HFFc6 (cell line): ENCODE data around the gene FGF12. TPM values are rescaled to one million over a fixed set of nuclear protein-coding genes. Genes with fewer than 3 reads are reported as not detected.

Experiments
- DNase-seq: peaks from one replicate; pipeline ENCODE4 v3.0.0-alpha.2; 2018
- H3K27ac Mint-ChIP-seq: 2 replicates; pipeline ENCODE4 v1.8.0; 2020; ENCODE audit warnings: mild to moderate bottlenecking, mixed read lengths
- H3K27me3 Mint-ChIP-seq: 2 replicates; pipeline ENCODE4 v1.8.0; 2021; ENCODE audit warnings: mild to moderate bottlenecking, moderate library complexity, mixed read lengths; ENCODE audit not compliant: insufficient read depth
- H3K36me3 Mint-ChIP-seq: 2 replicates; pipeline ENCODE4 v1.8.0; 2021; ENCODE audit warnings: low read depth, mixed read lengths
- H3K4me1 Mint-ChIP-seq: 2 replicates; pipeline ENCODE4 v1.8.0; 2020; ENCODE audit warnings: low read depth, mixed read lengths
- H3K4me3 Mint-ChIP-seq: 2 replicates; pipeline ENCODE4 v1.8.0; 2020; ENCODE audit warnings: mild to moderate bottlenecking, moderate library complexity, mixed read lengths
- H3K9me3 Mint-ChIP-seq: 2 replicates; pipeline ENCODE4 v1.8.0; 2020; ENCODE audit warnings: mild to moderate bottlenecking, mixed read lengths
- total RNA-seq, 6 experiments: library from RNA; stranded (reverse); fragmentation: NEBNext Ultra II Directional; extraction: Animal tissue kit (Norgen Biotek cat#: 25700); gene quantifications; 2 replicates in 1 of 6; 3 replicates in 5 of 6; pipeline ENCODE4 v1.2.3, GENCODE V29; 2021
- TF ChIP-seq, protein P1 (sequence below): fragments of 200-600 bp; sonication (generic); IDR thresholded peaks from 2 replicates; pipeline ENCODE4 v1.5.0; 2021; ENCODE audit warnings: antibody characterized with exemption, mild to moderate bottlenecking

Gene FGF12
- total RNA-seq, 6 experiments from 2014 or later, result not detected

DNA sequence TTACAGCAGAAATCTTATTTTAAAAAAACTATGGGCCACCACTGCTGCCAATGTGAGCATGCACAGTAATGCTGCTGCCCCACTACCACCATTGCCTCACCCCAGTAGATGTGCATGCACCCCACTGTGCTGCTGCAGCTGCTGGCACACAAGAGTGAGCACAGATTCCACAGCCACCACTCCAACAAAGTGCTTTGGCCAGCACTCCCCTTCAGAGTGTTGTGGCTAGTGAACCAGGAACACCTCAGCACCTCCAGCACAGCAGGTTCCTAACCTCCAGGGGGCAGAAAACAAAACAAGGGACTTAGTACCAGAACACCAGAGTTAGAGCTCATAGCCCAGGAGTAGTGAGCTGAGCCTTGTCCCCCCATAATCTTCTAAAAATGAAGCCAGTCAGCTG, 636.8 kb downstream of the FGF12 start:
- peaks cover 21% of the 10 kb centered on the region for H3K9me3 Mint-ChIP-seq
- H3K27ac Mint-ChIP-seq, result peak overlapping the region; percentile 80
- no peak for DNase-seq
- peak overlapping the region; percentile 25; the same call in 1 of the 2 replicates for H3K4me3 Mint-ChIP-seq
- H3K4me1 Mint-ChIP-seq, result peaks cover 37% of the 10 kb centered on the region
- TF ChIP-seq, protein P1, sequence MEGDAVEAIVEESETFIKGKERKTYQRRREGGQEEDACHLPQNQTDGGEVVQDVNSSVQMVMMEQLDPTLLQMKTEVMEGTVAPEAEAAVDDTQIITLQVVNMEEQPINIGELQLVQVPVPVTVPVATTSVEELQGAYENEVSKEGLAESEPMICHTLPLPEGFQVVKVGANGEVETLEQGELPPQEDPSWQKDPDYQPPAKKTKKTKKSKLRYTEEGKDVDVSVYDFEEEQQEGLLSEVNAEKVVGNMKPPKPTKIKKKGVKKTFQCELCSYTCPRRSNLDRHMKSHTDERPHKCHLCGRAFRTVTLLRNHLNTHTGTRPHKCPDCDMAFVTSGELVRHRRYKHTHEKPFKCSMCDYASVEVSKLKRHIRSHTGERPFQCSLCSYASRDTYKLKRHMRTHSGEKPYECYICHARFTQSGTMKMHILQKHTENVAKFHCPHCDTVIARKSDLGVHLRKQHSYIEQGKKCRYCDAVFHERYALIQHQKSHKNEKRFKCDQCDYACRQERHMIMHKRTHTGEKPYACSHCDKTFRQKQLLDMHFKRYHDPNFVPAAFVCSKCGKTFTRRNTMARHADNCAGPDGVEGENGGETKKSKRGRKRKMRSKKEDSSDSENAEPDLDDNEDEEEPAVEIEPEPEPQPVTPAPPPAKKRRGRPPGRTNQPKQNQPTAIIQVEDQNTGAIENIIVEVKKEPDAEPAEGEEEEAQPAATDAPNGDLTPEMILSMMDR, result peak; percentile 49; the same call in 1 of the 2 replicates
- H3K36me3 Mint-ChIP-seq, result peaks cover 6% of the 10 kb centered on the region
- no peaks in the 10 kb centered on the region; the same call in 1 of the 2 replicates for H3K27me3 Mint-ChIP-seq

Other genes with a start within 250 kb of the FGF12 start
- 10 to 100 TPM; 17.2 to 20.9 (median 19.5) TPM for gene MB21D2, start 190.3 kb upstream of the FGF12 start, total RNA-seq